Astrocyte (in vitro differentiated cells and primary cell): ENCODE results near the gene PDLIM1. TPM values are rescaled to one million over a fixed set of nuclear protein-coding genes. Genes with fewer than 3 reads are reported as not detected.

Experiments
- DNase-seq: peaks from one replicate; pipeline ENCODE4 v3.0.0-alpha.2; 2010; ENCODE audit warnings: low read depth
- FAIRE-seq: peaks from 2 replicates; lab custom pipeline; 2011; peaks lifted over from hg19 to GRCh38; lab: Jason Lieb, UNC
- H2AFZ ChIP-seq: 2 replicates; pipeline ENCODE4 v1.6.0; 2012; ENCODE audit warnings: low read depth, low read length, inconsistent platforms
- H3K27ac ChIP-seq: 2 replicates; pipeline ENCODE4 v1.5.1; 2011; ENCODE audit warnings: low read depth, low read length, inconsistent platforms
- H3K27me3 ChIP-seq: 2 replicates; pipeline ENCODE4 v1.6.0; 2011; ENCODE audit warnings: low read length, inconsistent platforms; ENCODE audit not compliant: insufficient read depth
- H3K36me3 ChIP-seq: 2 replicates; pipeline ENCODE4 v1.5.1; 2011; ENCODE audit warnings: low read length, inconsistent platforms; ENCODE audit not compliant: insufficient read depth
- H3K4me1 ChIP-seq: 2 replicates; pipeline ENCODE4 v1.5.1; 2011; ENCODE audit warnings: low read length, inconsistent platforms; ENCODE audit not compliant: insufficient read depth
- H3K4me2 ChIP-seq: 2 replicates; pipeline ENCODE4 v1.6.0; 2012; ENCODE audit warnings: low read length, inconsistent platforms
- H3K4me3 ChIP-seq: 2 replicates; pipeline ENCODE4 v1.5.1; 2011; ENCODE audit warnings: low read depth, mild to moderate bottlenecking, low read length, inconsistent platforms; ENCODE audit not compliant: insufficient read depth
- H3K79me2 ChIP-seq: 2 replicates; pipeline ENCODE4 v1.6.0; 2012; ENCODE audit warnings: mild to moderate bottlenecking, low read length, inconsistent platforms; ENCODE audit not compliant: insufficient read depth
- H3K9ac ChIP-seq: 2 replicates; pipeline ENCODE4 v1.6.0; 2012; ENCODE audit warnings: mild to moderate bottlenecking, low read length, inconsistent platforms
- H3K9me3 ChIP-seq: 2 replicates; pipeline ENCODE4 v1.5.1; 2012; ENCODE audit warnings: low read depth, mild to moderate bottlenecking, low read length, inconsistent platforms; ENCODE audit not compliant: insufficient read depth
- H4K20me1 ChIP-seq: 2 replicates; pipeline ENCODE4 v1.6.0; 2012; ENCODE audit warnings: low read length, inconsistent platforms; ENCODE audit not compliant: insufficient read depth
- H3K27ac Mint-ChIP-seq: one replicate; pipeline ENCODE4 v1.8.0; 2021; ENCODE audit warnings: mild to moderate bottlenecking, mixed read lengths; ENCODE audit not compliant: unreplicated experiment
- H3K27me3 Mint-ChIP-seq: one replicate; pipeline ENCODE4 v1.8.0; 2021; ENCODE audit warnings: low read depth, mixed read lengths; ENCODE audit not compliant: unreplicated experiment
- H3K36me3 Mint-ChIP-seq: one replicate; pipeline ENCODE4 v1.8.0; 2021; ENCODE audit warnings: low read depth, mixed read lengths; ENCODE audit not compliant: unreplicated experiment
- H3K4me1 Mint-ChIP-seq: one replicate; pipeline ENCODE4 v1.8.0; 2021; ENCODE audit warnings: low read depth, mixed read lengths; ENCODE audit not compliant: unreplicated experiment
- H3K4me3 Mint-ChIP-seq: one replicate; pipeline ENCODE4 v1.8.0; 2021; ENCODE audit warnings: mild to moderate bottlenecking, moderate library complexity, mixed read lengths; ENCODE audit not compliant: unreplicated experiment
- H3K9me3 Mint-ChIP-seq: one replicate; pipeline ENCODE4 v1.8.0; 2021; ENCODE audit warnings: mild to moderate bottlenecking, mixed read lengths; ENCODE audit not compliant: unreplicated experiment
- EZH2 ChIP-seq: IDR thresholded peaks from 2 replicates; pipeline ENCODE4 v1.6.1; 2012; ENCODE audit warnings: mild to moderate bottlenecking, low read length, inconsistent platforms; ENCODE audit not compliant: insufficient read depth
- total RNA-seq: library from RNA; stranded (reverse); gene quantifications from 2 replicates; pipeline ENCODE4 v1.2.1, GENCODE V29; 2021
- TF ChIP-seq, protein P1 (sequence below): IDR thresholded peaks from 2 replicates; pipeline ENCODE4 v1.5.1; 2011; ENCODE audit warnings: low read depth, mild to moderate bottlenecking, inconsistent platforms, low read length, moderate library complexity; ENCODE audit not compliant: insufficient read depth

PDLIM1 gene
- total RNA-seq, 1 donor from 2014 or later = 320 TPM

DNA sequence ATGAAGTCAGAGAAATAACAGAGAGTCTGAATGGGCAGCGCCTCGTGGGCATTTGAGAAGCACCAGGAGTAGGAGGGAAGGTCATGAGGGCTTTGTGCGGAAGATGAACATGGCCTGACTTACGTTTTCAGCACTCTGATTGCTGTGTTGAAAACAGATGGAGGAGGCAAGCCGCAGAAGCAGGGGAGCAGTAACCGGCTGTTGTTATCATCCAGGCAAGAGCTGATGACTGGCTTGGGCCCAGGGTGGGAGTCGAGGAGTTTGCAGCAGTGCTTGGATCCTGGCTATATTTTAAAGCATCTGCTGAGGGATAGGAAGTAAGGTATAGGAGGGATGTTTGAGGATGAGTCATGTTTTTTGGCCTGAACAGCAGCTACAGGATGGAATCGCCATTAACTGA, 12.7 kb upstream of the PDLIM1 start:
- H3K9me3 ChIP-seq = no peaks in the 10 kb centered on the region
- Mint-ChIP-seq H3K36me3 (no peaks in the 10 kb centered on the region), H3K9me3 (no peaks in the 10 kb centered on the region), H3K27ac (no peak overlapping the region), H3K4me1 (peaks cover 9% of the 10 kb centered on the region), H3K27me3 (no peaks in the 10 kb centered on the region), H3K4me3 (no peak overlapping the region)
- no peaks in the 10 kb centered on the region for H4K20me1 ChIP-seq
- peak; percentile 30 for DNase-seq
- H3K9ac ChIP-seq = no peak overlapping the region
- no peak for FAIRE-seq
- H3K36me3 ChIP-seq = no peaks in the 10 kb centered on the region
- no peaks in the 10 kb centered on the region for H3K79me2 ChIP-seq
- no peak overlapping the region for H3K4me2 ChIP-seq
- H3K4me3 ChIP-seq = no peak overlapping the region
- peaks cover 14% of the 10 kb centered on the region for H3K4me1 ChIP-seq
- H2AFZ ChIP-seq = peak overlapping the region; percentile 32
- H3K27ac ChIP-seq = no peak overlapping the region
- TF ChIP-seq, protein P1, sequence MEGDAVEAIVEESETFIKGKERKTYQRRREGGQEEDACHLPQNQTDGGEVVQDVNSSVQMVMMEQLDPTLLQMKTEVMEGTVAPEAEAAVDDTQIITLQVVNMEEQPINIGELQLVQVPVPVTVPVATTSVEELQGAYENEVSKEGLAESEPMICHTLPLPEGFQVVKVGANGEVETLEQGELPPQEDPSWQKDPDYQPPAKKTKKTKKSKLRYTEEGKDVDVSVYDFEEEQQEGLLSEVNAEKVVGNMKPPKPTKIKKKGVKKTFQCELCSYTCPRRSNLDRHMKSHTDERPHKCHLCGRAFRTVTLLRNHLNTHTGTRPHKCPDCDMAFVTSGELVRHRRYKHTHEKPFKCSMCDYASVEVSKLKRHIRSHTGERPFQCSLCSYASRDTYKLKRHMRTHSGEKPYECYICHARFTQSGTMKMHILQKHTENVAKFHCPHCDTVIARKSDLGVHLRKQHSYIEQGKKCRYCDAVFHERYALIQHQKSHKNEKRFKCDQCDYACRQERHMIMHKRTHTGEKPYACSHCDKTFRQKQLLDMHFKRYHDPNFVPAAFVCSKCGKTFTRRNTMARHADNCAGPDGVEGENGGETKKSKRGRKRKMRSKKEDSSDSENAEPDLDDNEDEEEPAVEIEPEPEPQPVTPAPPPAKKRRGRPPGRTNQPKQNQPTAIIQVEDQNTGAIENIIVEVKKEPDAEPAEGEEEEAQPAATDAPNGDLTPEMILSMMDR = no peak
- no peak for TF ChIP-seq EZH2
- no peaks in the 10 kb centered on the region for H3K27me3 ChIP-seq

DNA sequence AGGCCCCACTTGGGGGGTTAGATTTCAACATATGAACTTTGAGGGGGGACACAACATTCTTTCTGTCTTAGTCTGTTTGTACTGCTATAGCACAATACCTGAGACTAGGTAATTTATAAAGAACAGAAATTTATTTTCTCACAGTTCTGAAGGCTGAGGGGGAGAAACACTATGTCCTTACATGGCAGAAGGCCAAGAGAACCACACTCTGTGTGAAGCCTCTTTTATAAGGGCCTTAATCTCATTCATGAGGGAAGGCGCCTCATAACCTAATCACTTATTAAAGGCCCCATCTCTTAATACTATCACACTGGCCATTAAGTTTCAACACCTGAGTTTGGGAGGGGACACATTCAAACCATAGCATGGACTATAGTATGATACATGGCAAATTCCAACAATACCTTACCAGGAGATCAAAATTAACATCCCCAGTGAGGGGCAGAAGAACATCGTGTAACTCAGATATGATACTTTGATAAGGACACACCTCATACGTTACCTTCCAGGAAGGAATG, 9.3 kb upstream of the PDLIM1 start:
- Histone ChIP-seq H3K4me2 (no peak overlapping the region), H4K20me1 (no peaks in the 10 kb centered on the region), H3K9ac (no peak overlapping the region), H3K9me3 (no peaks in the 10 kb centered on the region), H3K27me3 (no peaks in the 10 kb centered on the region), H3K4me3 (no peak overlapping the region), H3K4me1 (peaks cover 6% of the 10 kb centered on the region), H2AFZ (no peak overlapping the region), H3K27ac (no peak overlapping the region), H3K36me3 (no peaks in the 10 kb centered on the region), H3K79me2 (no peaks in the 10 kb centered on the region)
- Mint-ChIP-seq H3K4me3 (no peak overlapping the region), H3K27me3 (no peaks in the 10 kb centered on the region), H3K36me3 (peaks cover 3% of the 10 kb centered on the region), H3K9me3 (no peaks in the 10 kb centered on the region), H3K4me1 (peaks cover 4% of the 10 kb centered on the region), H3K27ac (no peak overlapping the region)
- TF ChIP-seq, protein P1 = no peak
- TF ChIP-seq EZH2 = no peak
- no peak for DNase-seq
- FAIRE-seq = no peak

DNA sequence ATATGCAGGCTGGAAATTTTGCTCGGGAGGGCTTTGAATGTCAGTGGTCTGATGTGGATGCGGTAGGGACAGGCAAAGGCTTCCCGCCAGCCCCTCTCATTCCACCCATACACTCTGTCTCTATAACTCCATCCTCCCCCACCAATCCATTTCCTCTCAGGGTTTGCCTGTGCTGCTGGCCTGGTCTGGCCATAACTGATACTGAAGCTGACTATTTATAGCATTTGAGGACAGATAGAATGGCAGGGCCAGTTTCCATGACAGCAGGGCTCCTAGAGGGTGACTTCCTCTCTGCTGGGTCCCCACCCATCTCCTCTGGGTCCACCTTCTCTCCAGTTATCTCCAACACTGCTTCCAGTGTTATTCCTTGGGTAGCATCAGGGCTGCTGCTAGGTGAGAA, 6.6 kb upstream of the PDLIM1 start:
- H3K9me3 ChIP-seq = no peaks in the 10 kb centered on the region
- H3K4me2 ChIP-seq = no peak overlapping the region
- no peak overlapping the region for H3K9ac ChIP-seq
- H3K4me1 Mint-ChIP-seq = peaks cover 4% of the 10 kb centered on the region
- no peak overlapping the region for H3K4me3 Mint-ChIP-seq
- H4K20me1 ChIP-seq = no peaks in the 10 kb centered on the region
- H3K36me3 ChIP-seq = no peaks in the 10 kb centered on the region
- FAIRE-seq = no peak
- no peaks in the 10 kb centered on the region for H3K27me3 ChIP-seq
- no peak overlapping the region for H2AFZ ChIP-seq
- peaks cover 3% of the 10 kb centered on the region for H3K36me3 Mint-ChIP-seq
- no peak overlapping the region for H3K27ac Mint-ChIP-seq
- H3K79me2 ChIP-seq = no peaks in the 10 kb centered on the region
- no peak overlapping the region for H3K27ac ChIP-seq
- no peaks in the 10 kb centered on the region for H3K27me3 Mint-ChIP-seq
- H3K4me3 ChIP-seq = no peak overlapping the region
- peaks cover 10% of the 10 kb centered on the region for H3K4me1 ChIP-seq
- TF ChIP-seq, protein P1 = no peak
- TF ChIP-seq EZH2 = no peak
- DNase-seq = no peak
- no peaks in the 10 kb centered on the region for H3K9me3 Mint-ChIP-seq
